GM18520 (cell line): Measurements from ENCODE around the gene NPTN.
"Not testable (repeated sequence)": the region's sequence is repeated elsewhere in the genome, so short reads cannot be mapped to it uniquely, and the experiment has no call there.

Source experiments
- ATAC-seq: cut with Tn5 transposase; IDR thresholded peaks from one replicate; pipeline ENCODE4 v1.9.1; 2021; ENCODE audit not compliant: unreplicated experiment

Gene NPTN

DNA sequence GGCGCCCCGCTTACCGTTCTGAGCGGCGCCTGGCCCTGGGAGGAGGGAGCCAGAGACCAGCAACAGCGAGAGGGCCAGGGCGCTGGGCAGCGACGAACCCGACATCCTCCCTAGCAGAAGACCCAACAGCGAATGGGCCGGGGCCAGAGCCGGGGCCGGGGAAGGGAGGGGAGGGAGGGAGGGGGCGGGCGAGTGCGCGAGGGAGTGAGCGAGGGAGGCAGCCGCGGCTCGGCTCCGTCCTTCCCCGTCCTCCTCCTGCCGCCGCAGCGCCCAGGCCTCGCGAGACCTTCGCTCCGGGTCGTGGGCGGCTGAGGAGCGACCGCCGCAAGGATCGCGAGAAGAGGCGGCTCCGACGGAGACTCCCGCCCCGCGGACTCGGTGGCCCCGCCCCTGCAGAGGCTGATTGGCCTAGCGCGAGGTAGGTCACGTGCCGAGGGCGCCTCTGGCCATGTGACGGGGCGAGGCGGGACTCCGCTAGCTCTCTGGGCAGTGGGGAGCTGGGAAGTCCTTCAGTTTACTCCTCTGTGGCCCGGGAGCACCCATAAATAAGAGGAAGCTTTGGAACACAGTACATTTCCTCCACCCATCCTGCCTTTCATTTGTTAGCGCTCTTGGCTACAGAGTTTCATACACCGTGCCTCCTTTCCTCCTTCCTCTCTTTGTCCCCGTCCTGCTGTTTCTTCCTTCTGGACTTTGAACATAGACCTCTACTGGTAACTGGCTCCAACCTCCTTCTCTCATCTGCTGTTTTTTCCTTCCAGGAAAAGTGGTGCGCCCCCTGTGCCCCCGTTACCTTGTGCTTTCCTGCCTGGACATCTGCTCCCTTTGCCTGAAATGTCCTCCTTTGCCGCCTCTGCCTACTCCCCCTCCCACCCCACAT is at the start of gene NPTN:
NPTN (minus strand) TSS at position 279 of the 880 bp plus-strand sequence; CDS start at position 105, 174 bp downstream.
- ATAC-seq: peak; percentile 86

DNA sequence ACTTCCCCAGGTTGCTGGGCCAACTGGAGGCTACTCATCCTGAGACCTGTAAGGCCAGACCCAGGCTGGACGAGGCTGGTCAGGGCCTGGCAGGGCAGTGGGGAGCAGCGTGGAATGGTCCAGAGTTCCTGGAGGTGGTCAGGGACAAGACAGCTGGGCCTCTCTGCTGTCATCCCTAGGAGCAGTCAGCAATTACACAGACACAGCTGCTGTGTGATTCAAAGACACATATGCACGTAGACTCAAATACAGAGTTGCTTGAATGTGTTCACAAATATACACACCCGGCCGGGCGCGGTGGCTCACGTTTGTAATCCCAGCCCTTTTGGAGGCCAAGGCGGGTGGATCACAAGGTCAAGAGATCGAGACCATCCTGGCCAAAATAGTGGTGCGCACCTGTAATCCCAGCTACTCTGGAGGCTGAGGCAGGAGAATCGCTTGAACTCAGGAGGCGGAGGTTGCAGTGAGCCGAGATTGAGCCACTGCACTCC is 49.5 kb upstream of the NPTN start:
- ATAC-seq: no peak

DNA sequence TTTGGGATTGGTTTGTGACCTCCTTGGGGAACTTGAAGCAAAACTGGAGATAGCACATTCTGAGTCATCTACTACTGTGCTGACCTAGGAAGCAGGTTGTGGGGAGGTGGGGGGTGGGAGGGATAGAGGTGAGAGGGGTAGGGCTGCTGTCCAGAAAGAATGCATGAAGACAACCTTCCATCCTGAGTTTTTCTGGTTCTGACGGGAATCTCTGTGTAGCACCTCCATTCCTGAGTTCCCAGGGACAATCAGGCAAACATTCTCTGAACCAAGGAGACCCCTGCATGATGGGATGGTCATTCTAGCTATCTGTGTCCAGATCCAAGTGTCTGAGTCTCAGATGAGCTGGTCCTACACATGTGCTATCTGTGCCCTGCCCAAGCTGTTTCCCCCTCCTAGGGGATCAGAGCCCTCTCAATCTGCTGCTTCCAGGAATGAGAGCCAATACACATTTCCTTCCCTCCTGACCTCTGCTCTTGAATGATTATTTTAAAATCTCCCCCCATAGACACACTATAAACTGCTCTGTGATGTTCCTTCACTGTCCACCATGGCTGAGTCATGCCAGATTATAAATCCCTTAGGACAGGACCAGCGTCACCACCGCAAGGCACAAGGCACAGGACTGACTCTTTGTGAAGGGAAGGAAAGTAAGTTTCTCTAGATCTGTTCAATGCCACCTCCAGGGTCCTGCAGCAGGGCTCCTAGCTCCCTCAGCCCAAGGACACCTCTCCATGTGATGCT is 48.8 kb upstream of the NPTN start:
- ATAC-seq: no peak

DNA sequence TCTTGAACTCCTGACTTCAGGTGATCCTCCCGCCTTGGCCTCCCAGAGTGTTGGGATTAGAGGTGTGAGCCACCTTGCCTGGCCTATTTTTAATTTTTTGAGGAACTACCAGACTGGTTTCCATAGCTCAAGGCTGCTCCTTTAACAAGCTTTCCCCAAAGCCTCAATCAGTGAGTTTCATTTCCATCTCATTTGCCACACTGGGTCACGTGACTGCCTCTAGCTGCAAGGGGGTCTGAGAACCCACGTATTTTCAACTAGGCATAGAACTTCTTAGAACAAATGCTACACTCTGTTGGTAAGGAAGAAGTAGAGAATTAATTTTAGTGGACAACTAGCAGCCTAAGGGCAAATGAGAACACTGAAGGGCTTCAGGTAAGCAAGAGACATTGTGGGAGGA is 47.9 kb upstream of the NPTN start:
- no peak for ATAC-seq

DNA sequence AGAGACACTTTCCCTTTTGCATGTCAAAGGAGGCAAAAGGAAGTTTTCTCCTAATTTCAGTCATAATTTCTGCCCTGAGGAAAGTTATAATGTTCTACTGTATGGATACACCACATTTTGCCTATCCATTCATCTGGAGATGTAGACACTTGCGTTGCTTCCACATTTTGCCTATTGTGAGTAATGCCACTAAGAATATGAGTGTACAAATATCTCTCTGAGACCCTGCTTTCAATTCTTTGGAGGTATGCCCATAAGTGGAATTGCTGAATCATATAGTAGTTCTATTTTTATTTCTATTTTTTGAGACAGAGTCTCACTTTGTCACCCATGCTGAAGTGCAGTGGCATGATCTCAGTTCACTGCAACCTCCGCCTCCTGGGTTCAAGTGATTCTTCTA is 47.4 kb upstream of the NPTN start:
- no peak for ATAC-seq

DNA sequence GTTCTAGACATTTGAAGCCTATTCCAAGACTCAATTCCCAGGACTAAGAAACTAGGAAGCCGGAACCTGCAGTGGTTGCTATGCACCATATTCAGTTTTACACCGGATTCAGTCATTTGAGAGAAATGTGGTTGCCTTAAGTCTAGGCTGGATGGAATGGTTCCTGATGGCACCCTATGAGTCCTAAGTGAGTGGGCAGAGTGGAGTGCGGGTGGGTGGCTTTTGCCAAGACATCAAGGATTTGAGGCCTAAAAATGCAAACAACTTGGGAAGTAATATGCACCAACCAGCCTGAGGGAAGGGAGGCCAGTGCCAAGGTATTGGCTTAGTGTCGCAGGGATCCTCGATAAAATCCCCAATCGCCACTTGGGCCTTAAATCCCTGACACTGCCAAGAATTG is 46.8 kb upstream of the NPTN start:
- no peak for ATAC-seq

DNA sequence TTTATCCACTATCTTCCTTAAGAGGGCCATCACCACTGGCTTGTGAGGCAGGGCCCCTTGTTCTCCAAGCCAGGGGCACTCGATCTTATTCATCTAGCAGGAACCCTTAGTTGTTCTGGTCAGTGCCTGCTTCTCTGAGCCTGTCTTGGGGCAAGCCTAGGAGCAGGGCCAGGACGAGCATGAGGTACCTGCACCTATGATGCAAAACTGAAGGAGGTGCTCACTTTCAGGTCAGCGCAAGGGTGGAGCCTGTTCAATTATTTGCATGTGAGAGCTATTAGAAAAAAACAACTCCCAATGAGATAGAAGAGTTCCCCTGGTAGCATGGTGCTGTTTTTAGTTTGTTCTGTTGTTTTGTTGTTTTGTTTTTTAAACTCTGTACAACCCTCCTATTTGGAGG is 46.0 kb upstream of the NPTN start:
- ATAC-seq: no peak

DNA sequence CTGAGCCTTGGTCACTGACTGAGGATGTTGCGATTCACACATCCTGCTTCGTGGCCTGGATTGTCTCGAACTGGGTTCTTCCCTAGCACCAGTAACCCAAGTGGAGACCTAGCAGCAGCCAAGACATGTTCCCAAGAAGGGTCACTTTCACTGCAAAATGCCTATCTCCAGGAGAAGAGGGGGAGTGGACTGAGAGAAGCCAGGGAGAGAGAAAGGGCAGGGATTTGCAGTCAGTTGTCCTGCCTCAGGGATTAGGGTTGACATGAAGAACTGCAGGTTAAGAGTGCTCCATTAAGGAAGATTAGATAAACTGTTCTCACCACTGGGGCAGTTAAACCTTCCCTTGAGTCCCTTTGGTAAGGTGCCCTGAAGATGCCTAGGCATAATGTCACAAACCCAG is 45.3 kb upstream of the NPTN start:
- ATAC-seq: no peak

DNA sequence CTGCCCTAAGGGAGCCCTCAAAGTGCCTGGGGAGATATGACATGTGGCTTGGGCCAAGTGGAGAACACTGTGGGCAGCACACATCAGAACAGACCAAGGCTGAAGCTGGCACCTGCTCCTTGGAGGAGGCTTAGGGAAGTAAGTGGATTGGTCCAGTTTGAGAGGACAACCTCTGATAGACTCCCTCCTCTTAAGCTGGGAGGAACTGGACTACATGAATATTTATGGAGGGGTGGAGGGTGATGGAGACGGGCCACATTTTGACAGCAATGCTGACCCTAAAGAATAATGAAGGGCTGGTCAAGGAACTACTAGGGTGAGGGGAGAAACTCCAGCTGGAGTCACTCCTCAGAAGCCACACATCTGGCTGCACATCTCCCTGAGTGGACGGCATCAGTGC is 44.5 kb upstream of the NPTN start:
- no peak for ATAC-seq

DNA sequence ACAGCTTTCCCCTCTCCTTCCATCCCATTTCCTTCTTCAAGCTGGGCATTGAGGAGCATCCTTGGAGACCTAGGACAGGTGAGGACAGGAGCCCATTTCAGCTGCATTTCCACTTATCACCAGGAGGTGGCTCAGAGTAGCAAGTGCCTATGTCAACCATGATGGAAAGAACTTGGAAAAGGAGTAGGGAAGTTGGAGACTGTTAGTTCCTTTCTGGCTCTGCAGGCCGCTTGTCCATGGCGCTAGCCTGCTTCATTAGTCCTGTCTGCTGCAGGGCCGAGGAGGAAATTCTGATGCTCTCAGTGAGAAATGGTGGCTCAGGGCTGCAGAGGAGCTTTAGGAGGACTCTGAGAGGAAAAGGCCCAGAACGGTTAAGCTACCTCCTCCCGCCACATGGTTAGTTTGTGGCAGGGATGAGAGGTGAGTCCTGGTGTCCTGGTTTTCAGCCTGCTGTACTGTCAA is 44.0 kb upstream of the NPTN start:
- no peak for ATAC-seq

DNA sequence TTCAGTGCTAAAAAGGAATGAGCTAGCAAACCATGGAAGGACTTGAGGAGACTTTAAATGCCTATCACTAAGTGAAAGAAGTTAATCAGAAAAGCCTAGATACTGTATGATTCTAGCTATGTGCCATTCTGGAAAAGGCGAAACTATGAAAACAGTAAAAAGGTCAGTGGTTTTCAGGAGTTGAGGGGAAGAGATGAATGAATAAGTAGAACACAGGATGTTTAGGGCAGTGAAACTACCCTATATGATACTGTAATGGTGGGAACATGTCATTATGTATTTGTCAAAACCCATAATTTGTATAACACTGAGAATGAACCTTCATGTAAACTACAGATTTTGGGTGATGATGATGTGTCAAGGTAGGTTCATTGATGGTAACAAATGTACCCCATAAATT is 41.4 kb upstream of the NPTN start:
- ATAC-seq: no peak

DNA sequence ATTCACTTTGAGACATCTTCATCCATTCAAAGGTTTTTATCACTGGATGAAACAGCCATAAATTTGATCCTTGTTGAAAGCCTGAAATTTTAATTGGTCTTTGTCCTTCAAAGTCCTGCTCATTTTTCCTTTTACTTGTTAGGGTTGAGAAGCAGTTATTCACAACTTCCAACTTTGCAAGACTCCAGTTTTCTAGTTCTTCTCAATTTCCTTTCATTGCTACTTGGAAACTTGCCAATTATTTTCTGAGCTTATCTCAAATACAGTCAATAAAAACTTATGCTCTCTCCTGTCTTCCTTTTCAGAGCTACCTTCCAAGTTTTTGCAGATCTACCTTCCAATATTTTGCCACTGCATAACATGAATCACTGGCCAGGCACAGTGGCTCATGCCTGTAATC is 27.3 kb upstream of the NPTN start:
- no peak for ATAC-seq

DNA sequence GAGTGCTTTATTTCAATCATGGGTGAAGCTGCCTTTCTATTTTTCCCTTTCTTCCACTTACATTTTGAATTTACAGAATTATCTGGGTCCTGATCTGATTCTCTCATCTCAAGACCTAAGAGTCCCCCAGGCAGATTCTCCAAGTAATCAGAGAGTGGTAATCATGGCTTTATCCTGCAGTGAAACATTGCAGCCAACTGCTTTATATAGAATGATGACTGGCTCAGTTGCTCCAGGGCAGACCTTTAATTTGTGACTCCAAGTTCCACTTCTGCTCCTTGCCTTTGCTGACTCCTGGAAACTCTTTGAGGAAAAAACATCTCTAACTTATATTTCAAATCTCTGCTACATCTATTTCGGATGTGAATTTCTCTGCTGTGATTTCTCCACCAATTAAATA is 25.5 kb upstream of the NPTN start:
- no peak for ATAC-seq

DNA sequence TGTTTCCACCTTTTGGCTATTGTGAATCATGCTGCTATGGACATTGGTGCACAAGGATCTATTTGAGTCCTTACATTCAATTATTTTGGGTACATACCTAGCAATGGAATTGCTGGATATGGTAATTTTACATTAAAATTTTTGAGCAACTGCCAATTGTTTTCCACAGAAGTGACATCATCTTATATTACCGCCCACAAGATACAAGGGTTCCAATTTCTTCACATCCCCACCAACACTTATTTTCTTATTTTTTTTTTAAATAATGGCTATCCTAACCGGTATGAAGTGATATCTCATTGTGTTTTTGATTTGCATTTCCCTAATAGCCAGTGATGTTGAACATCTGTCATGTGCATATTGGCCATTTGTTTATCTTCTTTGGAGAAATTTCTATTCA is 22.5 kb upstream of the NPTN start:
- ATAC-seq: no peak

DNA sequence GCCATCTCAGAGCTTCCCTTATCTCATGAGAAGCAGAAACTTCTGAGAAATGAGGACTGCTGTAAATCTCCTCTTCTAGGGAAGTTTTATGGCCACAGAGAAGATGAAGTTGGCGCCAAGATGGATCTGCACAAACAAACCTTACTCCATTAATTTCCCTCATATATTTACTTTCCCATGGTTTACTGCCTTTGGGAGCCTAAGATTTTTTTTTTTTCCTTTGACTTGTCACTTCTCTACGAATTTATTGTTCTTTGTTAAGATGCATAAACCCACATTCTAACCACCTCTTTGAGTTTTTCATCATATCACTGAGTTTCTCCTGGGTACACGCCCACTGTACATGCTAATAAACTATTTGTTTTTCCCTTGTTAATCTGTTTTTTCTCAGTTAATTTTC is 21.5 kb upstream of the NPTN start:
- ATAC-seq: no peak

DNA sequence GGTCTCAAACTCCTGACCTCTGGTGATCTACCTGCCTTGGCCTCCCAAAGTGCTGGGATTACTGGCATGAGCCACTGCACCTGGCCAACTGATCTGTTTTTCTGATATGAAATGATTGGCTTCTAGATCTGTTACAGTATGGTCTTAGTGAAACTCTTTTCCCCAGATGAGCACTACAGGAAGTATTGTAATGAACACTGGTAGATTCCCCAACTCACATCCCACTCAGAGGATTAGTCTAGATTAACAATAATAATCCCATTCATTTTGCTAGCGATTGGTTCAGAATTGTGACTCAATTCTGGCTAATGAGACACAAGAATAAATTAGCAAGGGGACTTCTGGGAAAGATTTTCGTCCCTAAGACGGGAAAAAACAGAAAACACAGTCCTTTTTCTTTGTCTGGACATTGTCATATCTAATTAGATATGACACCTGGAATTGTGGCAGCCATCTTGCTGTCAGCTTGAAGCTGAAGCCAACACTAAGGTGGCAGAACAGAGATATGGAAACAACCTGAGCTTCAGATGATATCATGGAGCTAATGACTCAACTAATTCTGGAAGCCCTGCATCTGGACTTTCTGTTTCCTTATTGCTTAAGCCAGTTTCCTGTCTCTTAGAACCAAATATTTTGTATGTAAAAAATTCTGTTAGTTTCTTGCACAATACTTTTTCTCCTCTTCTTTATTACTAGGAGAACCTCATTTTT is 17.4 kb upstream of the NPTN start:
- no peak for ATAC-seq

DNA sequence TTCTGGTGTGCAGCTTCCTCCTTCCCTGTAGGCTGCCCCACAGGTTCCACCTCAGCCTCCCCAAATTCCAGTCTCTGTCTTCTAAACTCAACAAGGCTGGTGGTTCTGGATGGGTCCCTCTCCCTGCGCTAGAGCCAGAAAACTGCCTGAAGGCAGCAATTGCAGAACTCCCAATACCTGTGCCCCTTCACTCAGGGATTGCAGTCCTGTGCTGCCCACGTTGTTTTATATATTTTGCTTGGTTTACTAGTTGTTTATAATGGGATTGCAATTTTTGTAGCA is 14.8 kb upstream of the NPTN start:
- ATAC-seq: no peak

DNA sequence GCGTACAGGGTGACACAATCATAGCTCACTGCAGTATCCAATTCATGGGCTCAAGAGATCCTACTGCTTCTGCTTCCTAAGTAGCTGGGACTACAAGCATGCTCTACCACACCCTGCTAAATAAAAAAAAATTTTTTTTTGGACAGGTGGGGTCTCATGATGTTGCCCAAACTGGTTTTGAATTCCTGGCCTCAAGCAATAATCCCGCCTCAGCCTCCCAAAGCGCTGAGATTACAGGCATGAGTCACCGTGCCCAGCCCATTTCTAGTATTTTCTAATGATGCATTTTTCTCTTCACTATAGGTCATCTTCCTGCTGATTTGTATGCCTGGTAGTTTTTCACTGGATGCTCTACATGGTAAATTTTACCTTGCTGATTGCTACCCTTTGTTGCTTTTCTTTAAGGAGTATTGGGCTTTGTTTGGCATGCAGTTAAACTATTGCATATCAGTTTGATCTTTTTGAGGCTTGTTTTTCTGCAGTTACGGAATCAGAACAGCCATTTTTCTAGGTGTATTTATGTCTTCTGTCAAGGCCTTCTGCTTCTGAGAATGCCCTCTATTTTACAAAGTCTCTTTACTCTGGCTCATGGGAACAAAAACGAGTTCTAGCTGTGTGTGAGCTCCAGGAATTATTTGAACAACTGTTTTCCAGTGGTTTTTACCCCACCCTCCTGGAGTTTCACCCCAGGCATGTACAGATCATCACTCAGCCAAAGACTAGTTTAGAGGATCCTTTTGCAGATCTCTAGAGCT is 14.2 kb upstream of the NPTN start:
- ATAC-seq: no peak

DNA sequence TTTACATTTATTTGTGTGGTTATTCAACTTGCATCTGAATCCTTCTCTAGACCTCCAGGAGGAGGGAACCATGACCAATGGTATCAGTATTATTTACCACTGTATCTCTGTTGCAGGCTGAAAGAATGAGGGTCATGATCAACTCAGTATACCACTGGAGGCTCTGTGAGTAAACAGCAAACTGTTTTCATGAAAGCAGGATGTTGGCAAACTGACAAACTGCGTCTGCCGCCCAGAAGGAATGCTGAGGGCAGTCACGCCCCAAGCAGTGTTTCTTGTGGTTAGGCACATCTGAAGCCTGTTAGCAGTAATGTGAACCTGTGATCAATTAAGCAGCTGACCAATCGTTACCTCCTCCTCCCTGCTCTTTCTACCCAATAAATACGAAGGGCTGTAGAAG is 6.3 kb upstream of the NPTN start:
- ATAC-seq: not testable (repeated sequence)

DNA sequence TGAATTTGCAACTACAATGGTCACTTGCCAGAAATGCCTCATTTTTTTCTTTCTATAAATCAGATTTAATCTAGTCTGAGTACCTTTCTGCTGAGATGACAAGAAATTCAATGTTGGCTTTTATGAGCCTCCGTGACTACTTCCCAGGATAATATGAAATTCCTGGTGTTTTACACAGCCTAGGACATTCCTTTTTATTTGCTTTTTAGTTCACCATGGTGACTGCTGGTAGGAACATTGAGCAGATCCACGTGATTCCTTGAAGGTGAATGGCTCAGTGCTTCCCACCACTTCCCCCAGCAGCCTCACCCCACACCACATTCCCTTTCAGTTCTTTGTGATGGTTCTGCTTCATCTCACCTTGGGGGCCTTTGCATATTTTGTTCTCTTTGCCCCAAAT is 4.3 kb upstream of the NPTN start:
- no peak for ATAC-seq

DNA sequence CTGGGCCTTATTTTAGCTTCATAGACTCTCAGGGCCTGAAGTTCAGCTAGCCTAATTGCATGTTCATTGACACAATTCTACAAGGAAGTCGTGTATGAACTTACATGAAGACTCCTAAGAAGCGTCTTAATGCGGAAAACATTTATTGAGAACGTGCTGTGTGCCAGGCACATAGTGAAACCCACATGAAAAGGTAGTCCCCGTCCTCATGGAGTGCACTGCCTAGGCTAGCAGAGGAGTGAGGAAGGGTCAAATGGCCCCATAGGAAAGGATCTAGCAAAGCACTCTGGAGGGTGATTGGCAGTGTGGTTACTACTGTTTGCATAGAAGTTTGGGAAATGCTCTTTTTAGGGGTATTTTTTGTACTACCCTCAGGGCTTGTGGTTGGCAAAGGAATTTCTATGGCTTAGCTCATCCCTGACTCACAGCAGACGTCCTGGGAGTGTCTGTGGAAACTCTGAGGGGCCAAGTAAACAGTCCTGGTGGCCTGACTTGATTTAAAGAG is 854 bp upstream of the NPTN start:
- ATAC-seq: no peak
